ENCODE measurements around the gene DOCK4. TPM values are rescaled to one million over a fixed set of nuclear protein-coding genes. Genes with fewer than 3 reads are reported as not detected.

DOCK4 gene
- total and polyA plus RNA-seq, 2 of the 8 experiments (the other 6 are each of a cell fraction or from before 2014, with no cell fraction given) = 5.1 to 23.6 TPM

DNA sequence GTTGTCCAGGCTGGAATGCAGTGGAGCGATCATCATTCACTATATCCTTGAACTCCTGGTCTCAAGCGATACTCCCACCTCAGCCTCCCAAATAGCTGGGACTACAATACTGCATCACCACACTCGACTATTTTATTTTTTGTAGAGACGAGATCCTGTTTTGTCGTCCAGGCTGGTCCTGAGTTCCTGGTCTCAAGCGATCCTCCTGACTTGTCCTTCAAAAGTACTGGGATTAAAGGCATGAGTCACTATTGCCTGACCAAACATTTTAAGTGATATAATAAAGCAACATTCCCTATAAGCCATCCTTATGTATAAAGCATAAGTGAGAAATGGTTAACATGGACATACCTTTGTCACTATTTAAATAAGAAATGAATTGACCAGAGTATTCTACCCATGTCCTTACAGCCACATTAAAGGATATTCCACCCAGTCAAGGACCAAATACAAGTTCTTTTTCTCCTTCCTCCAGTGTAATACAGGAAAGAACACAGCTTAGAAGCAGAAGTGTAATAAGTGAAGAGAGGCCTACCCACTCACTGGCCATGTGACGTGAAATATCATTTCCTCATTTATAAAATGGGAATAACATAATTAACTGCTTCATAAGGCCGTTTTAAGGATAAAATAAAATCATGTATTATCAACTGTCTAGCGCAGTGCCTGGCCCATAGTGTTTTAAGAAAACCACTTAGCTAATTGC lies 82.0 kb downstream of the DOCK4 start:
- Histone ChIP-seq H3K4me2 (ENCODE audit: insufficient read depth in 1 of 2, low read depth in 2 of 2, low read length in 2 of 2) (no peak overlapping the region), H2BK20ac (ENCODE audit: low read length) (no peak overlapping the region), H3K18ac (ENCODE audit: extremely low read depth, low read length) (no peak overlapping the region), H3K27me3 (replicated peaks in 1 of 4; ENCODE audit: control insufficient read depth in 3 of 4, extremely low read depth in 1 of 4, insufficient read depth in 3 of 4, low read length in 3 of 4) (no peaks in the 10 kb centered on the region), H3K9me3 (ENCODE audit: insufficient read depth in 2 of 2, low read depth in 1 of 2, low read length in 1 of 2) (0 out of 4 replicates have a peak, but pooled peaks cover 0 to 4% of the 10 kb centered on the region in 2 experiments), H4K8ac (ENCODE audit: extremely low read depth, insufficient read depth, low read length) (no peak overlapping the region), H2BK15ac (ENCODE audit: low read length) (no peak overlapping the region), H3K27ac (ENCODE audit: low read depth, low read length) (no peak overlapping the region), H3K23me2 (ENCODE audit: low read depth, low read length) (no peaks in the 10 kb centered on the region), H3K23ac (ENCODE audit: insufficient read length) (no peak overlapping the region), H2BK12ac (ENCODE audit: low read depth, low read length) (no peak overlapping the region), H2AFZ (ENCODE audit: low read length) (no peak overlapping the region), H4K91ac (replicated peaks; ENCODE audit: insufficient read length, low read length) (no peak overlapping the region), H3K79me2 (ENCODE audit: control insufficient read depth in 1 of 2, insufficient read depth in 2 of 2, low read length in 2 of 2) (peaks cover 0 to 17% of the 10 kb centered on the region in 2 experiments; a peak in 2 of 4 replicates), H2AK5ac (ENCODE audit: low read depth, low read length) (no peak overlapping the region), H2BK5ac (ENCODE audit: low read depth, low read length) (no peak overlapping the region), H3K56ac (replicated peaks; ENCODE audit: insufficient read length, low read depth, low read length) (no peak overlapping the region), H4K20me1 (replicated peaks in 1 of 2; ENCODE audit: control insufficient read depth in 1 of 2, insufficient read depth in 2 of 2, low read length in 2 of 2) (no peaks in the 10 kb centered on the region), H2BK120ac (replicated peaks; ENCODE audit: low read depth, low read length) (no peak overlapping the region), H3K4ac (replicated peaks; ENCODE audit: insufficient read length, low read depth, low read length) (no peak overlapping the region), H3K79me1 (ENCODE audit: low read depth, low read length) (no peaks in the 10 kb centered on the region), H3K9ac (replicated peaks in 1 of 4; ENCODE audit: extremely low read depth in 1 of 4, low read depth in 3 of 4, low read length in 3 of 4) (no peak overlapping the region), H3K4me3 (ENCODE audit: extremely low read depth in 1 of 4, insufficient read depth in 2 of 4, low read depth in 3 of 4, low read length in 4 of 4) (no peak overlapping the region), H3K4me1 (replicated peaks in 1 of 4; ENCODE audit: control insufficient read depth in 3 of 4, insufficient read depth in 4 of 4, low read length in 3 of 4) (no peaks in the 10 kb centered on the region), H4K5ac (ENCODE audit: insufficient read length, low read depth, low read length) (no peak overlapping the region), H3K14ac (ENCODE audit: insufficient read length) (no peak overlapping the region), H3K36me3 (ENCODE audit: control insufficient read depth in 2 of 4, insufficient read depth in 4 of 4, low read length in 3 of 4) (no peaks in the 10 kb centered on the region)
- 87% methylated on average over 9 of the region's 9 CpGs; no CpG with 5 or more reads in 1 of the 2 experiments for WGBS, 2 experiments (ENCODE audit: extremely low coverage in 1 of 2, insufficient coverage in 1 of 2, insufficient read length in 1 of 2, insufficient replicate concordance in 2 of 2, low coverage in 1 of 2, low lambda C conversion rate in 2 of 2, missing lambda C conversion rate in 1 of 2)
- DNase-seq (ENCODE audit: low read depth in 1 of 2, low spot score in 2 of 2) (no peak), FAIRE-seq (no peak)
- ChIA-PET POLR2A (ENCODE audit: partially characterized antibody) (no interaction called here), CTCF (ENCODE audit: partially characterized antibody) (interaction anchor here (0.6 to 2.0 kb wide), 3 partner anchors 10 to 297 kb away, joined by 3 to 5 read pairs (median 3); no protein-coding TSS in a partner anchor)
- TF ChIP-seq SIN3A (conservative IDR thresholded peaks at IDR 0.05 in 1 of 2, IDR thresholded peaks at IDR 0.05 in 1 of 2; ENCODE audit: low read depth in 1 of 2, low read length in 2 of 2) (no peak), KDM1A (IDR thresholded peaks at IDR 0.05; ENCODE audit: borderline replicate concordance, low read length) (no peak), NANOG (IDR thresholded peaks at IDR 0.05; ENCODE audit: insufficient read depth, low read depth, low read length, poor library complexity, severe bottlenecking) (no peak), NRF1 (IDR thresholded peaks at IDR 0.05; ENCODE audit: low read depth, low read length) (no peak), TBP (IDR thresholded peaks at IDR 0.05; ENCODE audit: low read depth, low read length) (no peak)

Data from H1 (cell line).